Spleen (tissue), 11 donors: ENCODE results near the gene CNOT3. TPM values are rescaled to one million over a fixed set of nuclear protein-coding genes. Genes with fewer than 3 reads are reported as not detected.
"Not testable (repeated sequence)": the region's sequence is repeated elsewhere in the genome, so short reads cannot be mapped to it uniquely, and the experiment has no call there.

ENCODE experiments used
- DNase-seq: peaks from one replicate; pipeline ENCODE4 v3.0.0-alpha.2; 2020
- H3K27ac ChIP-seq, 8 donors: fragments of 200-600 bp; sonication (generic) in 7 of 8; 1 replicate in 4 of 8; 2 replicates in 4 of 8; pipeline versions ENCODE4 v1.5.0 to v1.8.0; 2016 to 2021; ENCODE audit warnings: inconsistent platforms in 4 of 8, mild to moderate bottlenecking in 4 of 8, moderate library complexity in 1 of 8
- H3K27me3 ChIP-seq, 7 donors: fragments of 200-600 bp; sonication (generic) in 6 of 7; replicated peaks in 1 of 7; 1 replicate in 4 of 7; 2 replicates in 3 of 7; pipeline versions ENCODE4 v1.5.0 to v1.8.0; 2016 to 2021; ENCODE audit warnings: inconsistent platforms in 3 of 7, mild to moderate bottlenecking in 1 of 7
- H3K36me3 ChIP-seq, 6 donors: fragments of 200-600 bp; sonication (generic) in 5 of 6; 1 replicate in 4 of 6; 2 replicates in 2 of 6; pipeline versions ENCODE4 v1.5.0 to v1.8.0; 2016 to 2021; ENCODE audit warnings: inconsistent platforms in 2 of 6
- H3K4me1 ChIP-seq, 6 donors: fragments of 200-600 bp; sonication (generic) in 5 of 6; 1 replicate in 3 of 6; 2 replicates in 3 of 6; pipeline versions ENCODE4 v1.5.0 to v1.8.0; 2016 to 2021; ENCODE audit warnings: inconsistent platforms in 3 of 6
- H3K4me3 ChIP-seq, 8 donors: fragments of 200-600 bp; sonication (generic) in 7 of 8; 1 replicate in 4 of 8; 2 replicates in 4 of 8; pipeline versions ENCODE4 v1.5.0 to v1.8.0; 2016 to 2021; ENCODE audit warnings: inconsistent platforms in 4 of 8, mild to moderate bottlenecking in 4 of 8, moderate library complexity in 2 of 8
- H3K9me3 ChIP-seq, 8 donors: fragments of 200-600 bp; sonication (generic) in 7 of 8; 1 replicate in 4 of 8; 2 replicates in 4 of 8; pipeline versions ENCODE4 v1.5.0 to v1.8.0; 2016 to 2021; ENCODE audit warnings: inconsistent platforms in 4 of 8
- CTCF ChIP-seq, 11 experiments: fragments of 200-600 bp in 7 of 11; fragments of 450-650 bp in 4 of 11; sonication (generic) in 4 of 11; IDR thresholded peaks in 8 of 11; conservative IDR thresholded peaks in 3 of 11; 1 replicate in 7 of 11; 2 replicates in 4 of 11; pipeline versions ENCODE4 v1.4.0 to v1.8.0; 2016 to 2021; ENCODE audit warnings: antibody characterized with exemption in 11 of 11, inconsistent platforms in 4 of 11, mild to moderate bottlenecking in 1 of 11
- POLR2A ChIP-seq, 3 donors: fragments of 450-650 bp; IDR thresholded peaks; one replicate each; pipeline ENCODE4 v1.5.1; 2017; ENCODE audit warnings: antibody characterized with exemption in 3 of 3, mild to moderate bottlenecking in 1 of 3
- POLR2AphosphoS5 ChIP-seq, 3 donors: sonication (generic); formaldehyde crosslinking; IDR thresholded peaks; one replicate each; pipeline ENCODE4 v1.5.1; 2017; ENCODE audit warnings: antibody characterized with exemption in 3 of 3
- WGBS, 5 donors: extraction: QIAGEN DNeasy Blood & Tissue Kit in 3 of 5; methylation state at CpG; one replicate each; pipeline versions ENCODE4 v1.1.5 to v1.1.7; 2013 to 2018; 5-methylcytosine and 5-hydroxymethylcytosine counted together
- intact Hi-C: fragments of 100-400 bp; cut with DNase I; formaldehyde crosslinking; loops from one replicate; pipeline ENCODE4 v1.15.0; 2023; ENCODE audit warnings: low total_unique reads
- polyA plus RNA-seq, 3 donors: library from polyadenylated mRNA; stranded (reverse); fragments of 200-250 nt; gene quantifications; one replicate each; pipeline ENCODE4 v1.2.1, GENCODE V29; 2013
- total RNA-seq, 7 donors: library from RNA; depleted of rRNA in 3 of 7; stranded (reverse); fragments of >200 nt in 3 of 7; fragmentation: NEBNext Ultra II Directional in 4 of 7; extraction: Animal tissue kit (Norgen Biotek cat#: 25700) in 4 of 7; gene quantifications; one replicate each; pipeline versions ENCODE4 v1.1.0 to v1.2.1, GENCODE V29; 2016 to 2021
- donor health status: healthy with polysubstance abuse.
- donor health status: DM: no; HTN: no; CAD: no; lungs with moderate emphysema.
- donor health status: DM: no; HTN: no; CAD: no.
- donor health status: Bipolar disorder and iron deficiency.
- donor health status: healthy.
- donor health status: DM: no; HTN: no; CAD: no.
- donor health status: DM: yes; HTN: yes; CAD: no.

CNOT3 gene
- total and polyA plus RNA-seq, 10 donors: 17.7 to 56.1 (median 42.8) TPM

- no peak overlapping the region for H3K4me3 ChIP-seq
- no peak overlapping the region for H3K27ac ChIP-seq
- no peaks in the 10 kb centered on the region for H3K9me3 ChIP-seq
- 51 to 73% (median 70%) methylated on average over 7 to 10 of the region's 10 CpGs for WGBS, 5 donors
- H3K4me1 ChIP-seq: no peaks in the 10 kb centered on the region
- H3K27me3 ChIP-seq: no peaks in the 10 kb centered on the region
- DNase-seq: peak; percentile 70
- intact Hi-C loops: no loop called here
- peak in 1 of 11 experiments; percentile 22 for TF ChIP-seq CTCF (IDR thresholded peaks at IDR 0.05 in 8 of 11, conservative IDR thresholded peaks at IDR 0.05 in 3 of 11)
- TF ChIP-seq POLR2A (IDR thresholded peaks at IDR 0.05): no peak
- no peak for TF ChIP-seq POLR2AphosphoS5 (IDR thresholded peaks at IDR 0.05)
- H3K36me3 ChIP-seq: peaks cover 0 to 93% (median 18%) of the 10 kb centered on the region in 6 donors
These were observed 42.4 kb downstream of the CNOT3 start for GRCh38 chr19:54179921-54180461.

- Histone ChIP-seq H3K27me3 (no peaks in the 10 kb centered on the region), H3K9me3 (no peaks in the 10 kb centered on the region), H3K36me3 (peaks cover 0 to 93% (median 18%) of the 10 kb centered on the region in 6 donors), H3K4me3 (no peak overlapping the region), H3K4me1 (no peaks in the 10 kb centered on the region), H3K27ac (no peak overlapping the region)
- DNase-seq: peak; percentile 64
- 96 to 97% (median 96%) methylated on average over 30 to 37 of the region's 37 CpGs for WGBS, 5 donors
- intact Hi-C loops: no loop called here
- no peak for TF ChIP-seq POLR2A (IDR thresholded peaks at IDR 0.05)
- no peak for TF ChIP-seq CTCF (IDR thresholded peaks at IDR 0.05 in 8 of 11, conservative IDR thresholded peaks at IDR 0.05 in 3 of 11)
- TF ChIP-seq POLR2AphosphoS5 (IDR thresholded peaks at IDR 0.05): peak in 1 of 3 donors; percentile 36
These were observed 43.1 kb downstream of the CNOT3 start for GRCh38 chr19:54180691-54181091.

DNA sequence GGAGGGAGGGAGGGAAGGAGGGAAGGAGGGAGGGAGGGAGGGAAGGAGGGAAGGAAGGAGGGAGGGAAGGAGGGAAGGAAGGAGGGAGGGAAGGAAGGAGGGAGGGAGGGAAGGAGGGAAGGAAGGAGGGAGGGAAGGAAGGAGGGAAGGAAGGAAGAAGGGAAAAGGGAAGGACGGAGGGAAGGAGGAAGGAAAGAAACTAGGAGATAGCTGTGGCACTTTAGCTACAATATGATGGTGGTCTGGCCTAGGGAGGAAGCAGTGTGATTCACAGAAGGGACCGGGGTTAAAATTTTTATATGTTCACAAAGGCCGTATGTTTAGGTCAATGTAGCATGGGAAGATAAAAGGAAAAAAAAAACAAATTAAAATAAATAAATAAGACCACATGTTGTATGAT is 44.3 kb downstream of the CNOT3 start:
- H3K4me3 ChIP-seq, intact Hi-C loops: not testable (repeated sequence)
- WGBS, 5 donors: 83 to 88% (median 85%) methylated on average over 3 of the region's 3 CpGs

GRCh38 chr19:54183431-54183830 is 45.9 kb downstream of the CNOT3 start:
- Histone ChIP-seq H3K36me3 (peaks cover 0 to 85% (median 16%) of the 10 kb centered on the region in 6 donors), H3K9me3 (no peaks in the 10 kb centered on the region), H3K27ac (no peak overlapping the region), H3K4me3 (no peak overlapping the region), H3K27me3 (no peaks in the 10 kb centered on the region), H3K4me1 (peaks cover 4 to 19% (median 9%) of the 10 kb centered on the region in 6 donors)
- peak; percentile 67 for DNase-seq
- WGBS, 5 donors: 81 to 93% (median 83%) methylated on average over 10 to 11 of the region's 11 CpGs
- intact Hi-C loops: no loop called here
- TF ChIP-seq CTCF (IDR thresholded peaks at IDR 0.05 in 8 of 11, conservative IDR thresholded peaks at IDR 0.05 in 3 of 11) (no peak), POLR2AphosphoS5 (IDR thresholded peaks at IDR 0.05) (peak in 1 of 3 donors; percentile 42), POLR2A (IDR thresholded peaks at IDR 0.05) (no peak)

More for the DNA sequence above, 44.3 kb downstream of the CNOT3 start:
- not testable (repeated sequence) for H3K4me1 ChIP-seq, H3K27me3 ChIP-seq, H3K27ac ChIP-seq, DNase-seq, H3K9me3 ChIP-seq
- H3K36me3 ChIP-seq: peaks cover 0 to 93% (median 18%) of the 10 kb centered on the region in 6 donors
